Stimulated activated CD8-positive, alpha-beta memory T cell treated with anti-CD3 and anti-CD28 coated beads, Interleukin-12 subunit alpha, Interleukin-12 subunit beta, amount 100 ng/mL, for 1 hour (primary cell): ENCODE results near the gene LRP1B.

ENCODE experiments used
- DNase-seq: peaks from one replicate; pipeline ENCODE4 v3.0.0-alpha.2; 2020; ENCODE audit warnings: low read depth

Gene LRP1B

GRCh38 chr2:141660232-141660631, 470.6 kb downstream of the LRP1B start:
- DNase-seq = no peak

- DNase-seq = no peak
Observed at GRCh38 chr2:141654311-141654710, 476.5 kb downstream of the LRP1B start.

DNA sequence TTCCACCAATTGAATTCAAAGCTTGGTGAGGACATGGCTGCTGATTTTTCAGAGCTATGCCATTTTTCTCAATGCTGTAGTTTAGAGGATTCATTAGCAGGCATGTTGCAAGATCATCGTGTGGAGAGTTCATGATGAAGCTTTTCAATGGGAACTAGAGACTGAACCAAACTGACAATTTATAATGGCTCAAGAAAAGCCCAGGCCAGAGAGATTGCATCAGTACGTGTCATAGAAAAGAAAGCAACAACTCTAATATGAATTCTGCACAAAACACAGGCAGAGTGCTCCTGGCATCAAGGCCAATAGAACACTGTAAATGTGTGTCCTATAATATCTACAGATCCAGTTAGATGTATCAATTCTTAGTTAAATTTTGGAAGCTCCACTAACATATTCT, 477.6 kb downstream of the LRP1B start:
- no peak for DNase-seq

GRCh38 chr2:141652308-141652707, 478.5 kb downstream of the LRP1B start:
- no peak for DNase-seq

- DNase-seq = no peak
Observed at GRCh38 chr2:141647353-141647752, 483.5 kb downstream of the LRP1B start.

- no peak for DNase-seq
Observed at GRCh38 chr2:141641462-141641861, 489.4 kb downstream of the LRP1B start.

DNA sequence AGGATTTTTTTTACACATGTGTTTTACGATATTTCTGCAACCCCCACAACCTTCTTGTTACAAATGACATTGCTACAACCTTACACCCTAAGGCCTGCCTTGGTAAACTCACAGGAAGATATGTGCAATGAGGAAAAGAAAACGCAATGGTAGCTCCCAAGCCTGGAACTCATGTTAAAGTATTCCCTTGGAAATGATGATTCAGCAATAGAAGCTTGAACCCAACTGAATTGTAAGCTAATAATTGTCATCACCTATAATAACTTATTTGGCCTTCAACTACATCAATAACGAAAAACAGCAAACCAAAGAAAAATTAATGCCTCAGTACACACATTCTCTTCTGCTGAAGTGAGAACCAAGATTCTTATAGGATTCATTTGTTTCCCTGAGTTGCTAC, 491.0 kb downstream of the LRP1B start:
- DNase-seq = no peak

- no peak for DNase-seq
Observed at GRCh38 chr2:141633132-141633531, 497.7 kb downstream of the LRP1B start.

DNA sequence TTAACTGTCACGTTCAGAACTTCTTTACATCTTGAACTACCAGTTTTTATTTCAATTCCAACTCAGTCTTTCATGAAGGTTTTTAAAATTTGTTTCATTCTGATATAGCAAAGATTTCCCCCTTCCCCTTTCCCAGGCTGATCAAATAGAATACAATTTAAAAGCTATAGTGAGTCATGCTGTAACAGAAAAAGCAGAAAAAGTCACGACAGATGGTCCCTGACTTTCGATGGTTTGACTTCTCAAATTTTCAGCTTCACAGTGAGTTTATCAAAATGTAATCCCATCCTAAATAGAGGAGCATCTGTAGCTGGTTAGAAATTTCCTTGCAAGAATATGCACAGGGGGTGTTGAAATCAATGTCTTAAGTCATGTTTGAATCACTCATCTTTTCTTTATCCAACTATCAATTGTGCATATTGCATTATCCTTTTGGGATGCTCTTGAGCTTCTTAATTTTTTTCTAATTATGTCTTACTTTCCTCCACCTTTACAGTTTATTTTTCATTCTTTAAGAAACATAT, 500.3 kb downstream of the LRP1B start:
- DNase-seq = no peak

GRCh38 chr2:141620372-141620771, 510.4 kb downstream of the LRP1B start:
- DNase-seq = no peak

GRCh38 chr2:141618457-141618856, 512.4 kb downstream of the LRP1B start:
- no peak for DNase-seq

DNA sequence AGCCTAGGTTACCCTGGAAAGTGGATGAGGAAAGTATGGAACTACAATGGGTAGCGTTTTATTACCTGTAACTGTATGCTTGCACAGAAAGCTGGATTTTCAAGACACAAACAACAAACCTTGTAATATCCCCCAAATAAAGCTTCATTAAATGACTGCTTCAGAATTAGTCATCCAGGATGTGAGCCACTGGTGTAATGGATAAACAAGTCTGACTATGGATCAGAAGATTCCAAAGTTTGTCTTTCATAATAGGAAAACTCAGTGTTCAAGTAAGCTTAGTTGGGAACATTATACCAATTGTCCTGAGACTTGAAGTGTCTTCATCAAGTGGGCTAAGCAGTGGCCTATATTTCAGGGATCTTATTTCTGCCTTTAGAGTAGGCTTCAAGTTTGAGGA, 518.8 kb downstream of the LRP1B start:
- no peak for DNase-seq

GRCh38 chr2:141611176-141611571, 519.6 kb downstream of the LRP1B start:
- no peak for DNase-seq

DNA sequence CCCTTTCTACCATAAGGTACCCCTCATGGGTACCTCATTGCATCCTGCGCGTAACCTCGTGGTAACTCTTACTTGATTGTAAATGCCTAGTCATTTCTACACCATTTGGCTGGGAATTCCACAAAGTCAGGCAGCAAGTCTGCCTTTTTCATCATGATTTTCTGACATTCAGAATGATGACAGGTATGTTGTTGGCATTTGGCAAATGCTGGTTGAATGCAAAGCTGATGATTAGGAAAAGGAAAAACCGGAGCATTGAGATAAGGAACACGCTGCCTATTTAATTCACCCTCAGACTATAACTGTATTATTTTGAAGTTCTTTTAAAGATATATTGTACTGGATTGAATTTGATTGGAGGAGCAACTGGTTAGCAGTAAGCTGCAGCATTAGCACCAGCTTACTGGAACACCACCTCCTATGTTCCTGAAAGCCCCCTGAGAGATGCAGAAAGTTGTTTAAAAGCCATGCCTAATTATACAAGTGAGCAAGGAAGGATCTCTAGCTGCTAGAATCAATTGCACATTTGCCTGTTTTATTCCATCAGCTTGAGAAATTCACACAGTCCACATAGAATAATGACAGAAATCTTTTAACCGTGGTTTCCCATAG, 520.1 kb downstream of the LRP1B start:
- no peak for DNase-seq

DNA sequence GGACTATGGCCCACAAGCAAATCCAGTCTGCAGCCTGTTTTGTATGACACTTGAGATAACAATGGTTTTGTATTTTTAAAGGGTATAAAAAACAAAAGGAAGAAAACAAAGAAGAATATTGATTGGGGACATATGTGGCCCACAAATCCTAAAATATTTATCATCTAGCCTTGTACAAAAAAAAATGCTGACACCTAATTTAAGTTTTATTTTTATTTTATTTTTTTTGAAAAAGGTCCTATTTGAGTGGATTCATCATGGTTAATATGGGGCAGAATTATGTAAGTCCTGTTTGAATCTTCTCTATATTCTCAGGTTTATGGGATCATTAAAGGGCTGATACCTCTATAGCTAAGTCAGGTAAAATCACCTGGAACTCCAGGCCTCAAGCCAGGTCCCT, 525.7 kb downstream of the LRP1B start:
- no peak for DNase-seq

DNA sequence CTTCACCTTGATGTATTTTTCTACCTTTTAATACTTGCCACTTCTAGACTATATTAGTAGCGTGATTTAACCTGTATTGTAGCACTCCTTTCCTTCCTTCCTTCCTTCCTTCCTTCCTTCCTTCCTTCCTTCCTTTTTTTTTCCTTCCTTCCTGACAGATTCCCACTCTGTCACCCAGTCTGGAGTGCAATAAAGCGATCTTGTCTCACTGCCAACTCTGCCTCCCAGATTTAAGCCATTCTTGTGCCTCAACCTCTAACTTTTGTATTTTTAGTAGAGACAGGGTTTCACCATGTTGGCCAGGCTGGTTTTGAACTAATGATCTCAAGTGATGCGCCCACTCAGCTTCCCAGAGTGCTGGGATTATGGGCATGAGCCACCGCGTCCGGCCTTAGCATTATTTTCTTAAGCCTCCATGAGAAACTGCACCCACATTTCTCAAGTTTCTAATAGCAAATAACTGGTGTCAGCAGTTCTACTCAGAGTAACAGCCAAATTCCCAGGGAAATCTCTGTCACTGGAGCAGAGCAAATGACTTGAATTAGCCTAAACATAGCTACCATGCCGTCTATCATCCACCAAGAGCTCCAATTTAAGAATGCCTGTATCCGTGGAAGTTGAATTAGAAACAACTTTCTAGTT, 529.2 kb downstream of the LRP1B start:
- no peak for DNase-seq

GRCh38 chr2:141599721-141600120, 531.1 kb downstream of the LRP1B start:
- DNase-seq = no peak

DNA sequence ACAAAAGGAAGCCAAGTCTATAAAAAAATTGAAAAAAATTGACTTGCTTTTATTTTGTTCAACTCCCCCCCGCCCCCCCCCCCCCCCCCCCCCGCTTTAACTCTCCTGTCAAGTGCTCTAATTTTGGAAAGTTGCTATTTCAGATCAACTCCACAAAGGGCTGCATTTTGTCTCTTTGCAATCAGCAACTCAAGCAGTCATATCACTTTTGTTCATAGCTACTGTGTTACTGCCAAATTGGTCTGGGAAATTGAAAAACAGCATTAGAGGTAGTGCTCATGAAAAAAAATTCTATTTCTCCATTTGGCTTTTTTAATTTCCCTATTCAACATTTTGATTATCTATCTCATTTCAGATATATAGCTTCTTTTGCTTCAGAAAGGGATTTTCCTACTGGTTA, 531.8 kb downstream of the LRP1B start:
- DNase-seq = no peak

GRCh38 chr2:141595316-141595920, 535.4 kb downstream of the LRP1B start:
- DNase-seq = no peak

- no peak for DNase-seq
Observed at GRCh38 chr2:141591787-141592186, 539.0 kb downstream of the LRP1B start.

GRCh38 chr2:141590620-141591019, 540.2 kb downstream of the LRP1B start:
- no peak for DNase-seq

DNA sequence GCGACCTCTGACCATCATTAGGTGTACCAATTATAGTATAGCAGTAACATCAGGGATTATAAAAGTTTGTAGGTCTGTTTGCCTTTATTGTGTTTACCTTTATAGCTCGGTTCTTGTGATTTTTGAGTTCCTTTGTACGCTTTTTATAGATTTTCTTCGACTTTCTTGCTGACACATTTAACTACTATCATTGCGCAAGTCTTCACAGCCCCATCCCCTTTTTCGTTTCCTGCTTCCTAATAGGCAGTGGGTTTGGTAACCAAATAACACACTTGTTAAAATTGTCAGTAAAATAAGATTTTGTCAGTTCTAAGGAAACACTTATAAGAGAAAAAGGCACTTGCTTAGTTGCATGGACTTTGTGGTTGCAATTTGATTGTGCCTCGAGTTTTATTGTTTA, 541.5 kb downstream of the LRP1B start:
- DNase-seq = no peak

GRCh38 chr2:141586985-141587384, 543.8 kb downstream of the LRP1B start:
- no peak for DNase-seq

DNA sequence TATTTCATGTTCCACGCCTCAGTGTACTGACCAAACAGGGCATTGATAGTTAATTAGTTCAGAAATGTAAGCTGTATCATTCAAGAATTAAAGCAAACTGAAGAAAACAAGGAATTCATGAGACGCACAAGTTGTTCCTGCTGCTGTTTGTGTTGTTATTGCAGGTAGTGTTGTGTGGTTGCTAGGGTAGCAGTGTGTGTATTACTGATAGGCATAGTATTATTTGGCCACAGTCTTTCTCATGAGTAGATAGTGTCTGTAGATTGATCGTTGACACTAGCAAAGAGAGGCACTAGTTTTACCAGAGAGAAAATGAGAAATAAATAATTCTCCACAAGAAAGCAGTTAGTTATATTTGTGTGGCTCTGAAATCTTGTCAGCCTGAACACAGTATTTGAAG, 548.6 kb downstream of the LRP1B start:
- DNase-seq = no peak
